IMR-90 (cell line): ENCODE results near the gene DCUN1D2. TPM values are rescaled to one million over a fixed set of nuclear protein-coding genes. Genes with fewer than 3 reads are reported as not detected.
A peak's percentile ranks its signal among the peaks of the same experiment; 100 is the strongest.

ENCODE experiments used
- ATAC-seq: fragments of 200-7000 bp; cut with Tn5 transposase; 2 replicates; pipeline ENCODE4 v1.9.1; 2020; ENCODE audit warnings: low read depth, mild to moderate bottlenecking, moderate library complexity
- BruUV-seq: library from RNA; stranded (reverse); fragments of 400-500 nt; replicated peaks from 2 replicates; lab custom pipeline; 2021; lab: Mats Ljungman, UMichigan
- CTCF ChIA-PET: fragments of 300-600 bp; formaldehyde crosslinking; extraction: SDS; loops from one replicate; lab custom pipeline; 2021; ENCODE audit warnings: antibody characterized with exemption; lab: Yijun Ruan, JAX
- POLR2A ChIA-PET: fragments of 300-600 bp; sonication (Branson Sonifier 250); formaldehyde crosslinking; loops from one replicate; lab custom pipeline; 2022; ENCODE audit warnings: antibody characterized with exemption; ENCODE audit not compliant: unreplicated experiment; lab: Charles Lee
- DNase-seq: peaks from one replicate; pipeline ENCODE4 v3.0.0; 2013
- H2AFZ ChIP-seq: replicated peaks from 2 replicates; pipeline ENCODE3; 2013; ENCODE audit warnings: low read length, mild to moderate bottlenecking; ENCODE audit not compliant: poor library complexity
- H2AK5ac ChIP-seq: 2 replicates; pipeline ENCODE4 v1.6.1; 2013; ENCODE audit warnings: low read depth, low read length, inconsistent platforms
- H2AK9ac ChIP-seq: replicated peaks from 2 replicates; pipeline ENCODE3; 2013; ENCODE audit warnings: mild to moderate bottlenecking, low read depth, low read length, moderate library complexity; ENCODE audit not compliant: poor library complexity
- H2BK120ac ChIP-seq: 2 replicates; pipeline ENCODE4 v1.6.1; 2013; ENCODE audit warnings: low read depth, low read length, inconsistent platforms
- H2BK15ac ChIP-seq: 3 replicates; pipeline ENCODE4 v1.6.1; 2013; ENCODE audit warnings: low read depth, low read length, inconsistent platforms
- H2BK20ac ChIP-seq: 2 replicates; pipeline ENCODE4 v1.6.1; 2013; ENCODE audit warnings: low read depth, mild to moderate bottlenecking, inconsistent platforms, low read length, moderate library complexity
- H2BK5ac ChIP-seq: 2 replicates; pipeline ENCODE4 v1.6.1; 2013; ENCODE audit warnings: mild to moderate bottlenecking, low read depth, low read length, inconsistent platforms; ENCODE audit not compliant: poor library complexity, severe bottlenecking
- H3K14ac ChIP-seq: replicated peaks from 2 replicates; pipeline ENCODE4 v1.6.1; 2013; ENCODE audit warnings: low read depth, low read length, inconsistent platforms
- H3K18ac ChIP-seq: 2 replicates; pipeline ENCODE4 v1.6.1; 2013; ENCODE audit warnings: low read depth, low read length, control low read depth
- H3K23ac ChIP-seq: 2 replicates; pipeline ENCODE4 v1.6.1; 2013; ENCODE audit warnings: low read depth, low read length, inconsistent platforms
- H3K27ac ChIP-seq: 2 replicates; pipeline ENCODE4 v1.5.1; 2013; ENCODE audit warnings: mild to moderate bottlenecking, control low read depth, low read length; ENCODE audit not compliant: insufficient read depth
- H3K27me3 ChIP-seq: 2 replicates; pipeline ENCODE4 v1.6.1; 2013; ENCODE audit warnings: low read length; ENCODE audit not compliant: control insufficient read depth, insufficient read depth
- H3K36me3 ChIP-seq: 2 replicates; pipeline ENCODE4 v1.6.1; 2013; ENCODE audit warnings: low read length, mixed read lengths; ENCODE audit not compliant: control insufficient read depth, insufficient read depth
- H3K4ac ChIP-seq: 2 replicates; pipeline ENCODE4 v1.6.1; 2013; ENCODE audit warnings: low read depth, low read length, inconsistent platforms
- H3K4me1 ChIP-seq: 2 replicates; pipeline ENCODE4 v1.6.1; 2013; ENCODE audit warnings: low read length, mixed read lengths; ENCODE audit not compliant: control insufficient read depth, insufficient read depth
- H3K4me2 ChIP-seq: 2 replicates; pipeline ENCODE4 v1.6.1; 2013; ENCODE audit warnings: low read depth, mild to moderate bottlenecking, control low read depth, low read length, moderate library complexity
- H3K4me3 ChIP-seq: 2 replicates; pipeline ENCODE4 v1.5.1; 2013; ENCODE audit warnings: low read depth, mild to moderate bottlenecking, control low read depth, low read length, moderate library complexity; ENCODE audit not compliant: insufficient read depth
- H3K56ac ChIP-seq: 2 replicates; pipeline ENCODE4 v1.6.1; 2013; ENCODE audit warnings: low read length, inconsistent platforms; ENCODE audit not compliant: insufficient read depth; ENCODE audit errors: extremely low read depth
- H3K79me1 ChIP-seq, 2 experiments: 2 replicates each; pipeline ENCODE4 v1.6.1; 2013; ENCODE audit warnings: low read length in 2 of 2, inconsistent platforms in 1 of 2, low read depth in 1 of 2
- H3K9ac ChIP-seq: 2 replicates; pipeline ENCODE4 v1.6.1; 2013; ENCODE audit warnings: low read depth, low read length, control low read depth
- H3K9me1 ChIP-seq: 2 replicates; pipeline ENCODE4 v1.6.1; 2013; ENCODE audit warnings: low read length, inconsistent platforms; ENCODE audit not compliant: insufficient read depth
- H3K9me3 ChIP-seq: 2 replicates; pipeline ENCODE4 v1.6.1; 2013; ENCODE audit warnings: low read length; ENCODE audit not compliant: control insufficient read depth, insufficient read depth
- H4K20me1 ChIP-seq: 2 replicates; pipeline ENCODE4 v1.6.1; 2013; ENCODE audit warnings: low read length, inconsistent platforms; ENCODE audit not compliant: insufficient read depth
- H4K5ac ChIP-seq: 2 replicates; pipeline ENCODE4 v1.6.1; 2013; ENCODE audit warnings: mild to moderate bottlenecking, low read depth, low read length, control low read depth
- H4K8ac ChIP-seq, 2 experiments: 2 replicates each; pipeline ENCODE4 v1.6.1; 2013; ENCODE audit warnings: low read depth in 2 of 2, low read length in 2 of 2, control low read depth in 1 of 2, inconsistent platforms in 1 of 2
- H4K91ac ChIP-seq: 2 replicates; pipeline ENCODE4 v1.6.1; 2013; ENCODE audit warnings: low read depth, low read length, inconsistent platforms; ENCODE audit not compliant: insufficient read depth
- CEBPB ChIP-seq: IDR thresholded peaks from 2 replicates; pipeline ENCODE4 v1.6.1; 2012; ENCODE audit warnings: low read depth, low read length, improper control_type of control experiment
- FOS ChIP-seq: fragments of 150-350 bp; IDR thresholded peaks from 2 replicates; pipeline ENCODE4 v1.6.1; 2016; ENCODE audit warnings: low read depth, low read length
- WGBS, 2 experiments: methylation state at CpG; one replicate each; pipeline versions ENCODE4 v1.1.5 to v1.1.7; 2013; ENCODE audit warnings: missing lambda C conversion rate in 2 of 2; ENCODE audit not compliant: insufficient read length in 1 of 2; ENCODE audit errors: extremely low coverage in 2 of 2; 5-methylcytosine and 5-hydroxymethylcytosine counted together
- dilution Hi-C: fragments of 300-500 bp; cut with HindIII; formaldehyde crosslinking; loops from one replicate; pipeline ENCODE4 v1.14.3; 2018; ENCODE audit warnings: low sequenced_read_pairs; ENCODE audit not compliant: unreplicated experiment
- in situ Hi-C: fragments of 300-500 bp; cut with MboI; formaldehyde crosslinking; loops from 3 replicates; pipeline ENCODE4 v1.14.3; 2019; ENCODE audit warnings: low sequenced_read_pairs, inconsistent platforms, mixed read lengths
- intact Hi-C: fragments of 100-400 bp; cut with micrococcal nuclease; formaldehyde crosslinking; loops from 2 replicates; pipeline ENCODE4 v1.10.0; 2022
- polyA plus RNA-seq, 3 experiments: library from polyadenylated mRNA; depleted of rRNA; stranded (reverse); fragments of >200 nt; gene quantifications; 2 replicates each; pipeline ENCODE4 v1.2.3, GENCODE V29; 2012; ENCODE audit warnings: low replicate concordance in 1 of 3
- total RNA-seq: library from RNA; depleted of rRNA; stranded (reverse); fragments of >200 nt; gene quantifications from 2 replicates; pipeline ENCODE4 v1.2.3, GENCODE V29; 2012

Gene DCUN1D2
- total and polyA plus RNA-seq, 2 of the 4 experiments (the other 2 are of a cell fraction) = 8.1 to 11.5 TPM

- H3K56ac ChIP-seq = no peak overlapping the region
- H4K20me1 ChIP-seq = peaks cover 25% of the 10 kb centered on the region
- H4K8ac ChIP-seq = no peak overlapping the region
- no peak overlapping the region for H3K4me3 ChIP-seq
- H2AFZ ChIP-seq = no peak overlapping the region
- CTCF ChIA-PET = interaction anchor here (0.6 kb wide), 1 partner anchor 74 kb away, joined by 4 read pairs; no protein-coding TSS in a partner anchor
- 100% methylated on average over 3 of the region's 15 CpGs; no CpG with 5 or more reads in 1 of the 2 experiments for WGBS, 2 experiments
- H3K36me3 ChIP-seq = peaks cover 61% of the 10 kb centered on the region
- H3K27ac ChIP-seq = no peak overlapping the region
- H3K14ac ChIP-seq = no peak overlapping the region
- no TSS peak for BruUV-seq
- H3K23ac ChIP-seq = no peak overlapping the region
- intact Hi-C loops (no loop called here), in situ Hi-C loops (no loop called here), dilution Hi-C loops (no loop called here)
- H2AK9ac ChIP-seq = no peak overlapping the region
- no peak overlapping the region for H3K18ac ChIP-seq
- H2BK15ac ChIP-seq = no peak overlapping the region
- H2AK5ac ChIP-seq = no peak overlapping the region
- no peak overlapping the region for H3K4me2 ChIP-seq
- H3K9ac ChIP-seq = no peak overlapping the region
- no peak overlapping the region for H2BK20ac ChIP-seq
- H3K9me3 ChIP-seq = peaks cover 7% of the 10 kb centered on the region; the same call in 1 of the 2 replicates
- H2BK120ac ChIP-seq = no peak overlapping the region
- H3K9me1 ChIP-seq = peaks cover 13% of the 10 kb centered on the region
- no peak overlapping the region for H3K4ac ChIP-seq
- H3K27me3 ChIP-seq = no peaks in the 10 kb centered on the region
- H4K5ac ChIP-seq = no peak overlapping the region
- H4K91ac ChIP-seq = no peak overlapping the region
- POLR2A ChIA-PET = no interaction called here
- no peak for DNase-seq
- TF ChIP-seq CEBPB (peak; percentile 88), FOS (no peak)
- H3K4me1 ChIP-seq = no peaks in the 10 kb centered on the region; the same call in 1 of the 2 replicates
- H3K79me1 ChIP-seq = peaks cover 28 to 65% of the 10 kb centered on the region in 2 experiments
- no peak for ATAC-seq
- H2BK5ac ChIP-seq = no peak overlapping the region
Observed at GRCh38 chr13:113539822-113540221, 49.3 kb upstream of the DCUN1D2 start.
